ENCODE measurements around the gene SEC14L3. TPM values are rescaled to one million over a fixed set of nuclear protein-coding genes. Genes with fewer than 3 reads are reported as not detected.

The SEC14L3 gene
- not detected in 2 replicates for polyA plus RNA-seq (2012; rRNA removed)
- not detected in 2 replicates for polyA plus RNA-seq (2012; cell fraction: cytosol; rRNA removed)
- polyA plus RNA-seq (2012; cell fraction: nucleus; rRNA removed) = not detected in 2 replicates

GRCh38 chr22:30471616-30472318 lies at the start of gene SEC14L3:
TSS of gene SEC14L3 (minus strand) at chr22:30472017. CDS start at chr22:30471958, 59 bp downstream.
- no peaks in the 10 kb centered on the region for H3K4me1 ChIP-seq (ENCODE audit: control insufficient read depth in 1 of 2, insufficient read depth in 2 of 2, low read depth in 1 of 2, low read length in 1 of 2)
- ChIA-PET POLR2A (no interaction called here), CTCF (interaction anchor here (5.4 kb wide), 1 partner anchor 13 kb away, joined by 28 read pairs; no protein-coding TSS in a partner anchor)
- no peaks in the 10 kb centered on the region for H3K9me2 ChIP-seq
- H3K36me3 ChIP-seq (replicated peaks in 1 of 2; ENCODE audit: control insufficient read depth in 1 of 2, insufficient read depth in 2 of 2, low read length in 1 of 2) = no peaks in the 10 kb centered on the region
- H3K4me3 ChIP-seq (ENCODE audit: low read depth in 2 of 2, low read length in 1 of 2) = no peak within 1 kb of the TSS
- no peak within 1 kb of the TSS for H3K4me2 ChIP-seq
- no peaks in the 10 kb centered on the region for H3F3A ChIP-seq (replicated peaks; ENCODE audit: insufficient read depth)
- no peak within 1 kb of the TSS for H3K27ac ChIP-seq (ENCODE audit: low read depth in 2 of 2, low read length in 1 of 2)
- no peaks in the 10 kb centered on the region for H3K79me2 ChIP-seq (ENCODE audit: insufficient read depth)
- no peak within 1 kb of the TSS for H2AFZ ChIP-seq (ENCODE audit: low read depth)
- H4K20me1 ChIP-seq (ENCODE audit: insufficient read depth) = no peaks in the 10 kb centered on the region
- TF ChIP-seq FOXJ3 (CRISPR knock-in tag; IDR thresholded peaks at IDR 0.05) = no peak
- no peak for TF ChIP-seq EP300 (IDR thresholded peaks at IDR 0.05; ENCODE audit: borderline replicate concordance in 1 of 2, low read depth in 1 of 2, low read length in 1 of 2)
- TF ChIP-seq USF1 (IDR thresholded peaks at IDR 0.05; ENCODE audit: borderline replicate concordance, low read depth) = no peak
- no peak for TF ChIP-seq MXI1 (IDR thresholded peaks at IDR 0.05; ENCODE audit: low read depth, low read length)
- TF ChIP-seq GATA2 (CRISPR knock-in tag; IDR thresholded peaks at IDR 0.05) = no peak
- no peak for TF ChIP-seq TCF12 (IDR thresholded peaks at IDR 0.05)
- no peak for TF ChIP-seq CTCF (IDR thresholded peaks at IDR 0.05)
- no peak for TF ChIP-seq REST (IDR thresholded peaks at IDR 0.05; ENCODE audit: low read depth, low read length)
- no peak for TF ChIP-seq TAF1 (IDR thresholded peaks at IDR 0.05; ENCODE audit: borderline replicate concordance, low read depth, low read length)
- TF ChIP-seq FOXM1 (IDR thresholded peaks at IDR 0.05; ENCODE audit: low read depth) = no peak
- TF ChIP-seq RCOR1 (IDR thresholded peaks at IDR 0.05; ENCODE audit: low read length) = no peak
- TF ChIP-seq USF2 (IDR thresholded peaks at IDR 0.05; ENCODE audit: borderline replicate concordance, low read depth, low read length) = no peak
- TF ChIP-seq PBX3 (IDR thresholded peaks at IDR 0.05) = no peak
- TF ChIP-seq CHD2 (IDR thresholded peaks at IDR 0.05; ENCODE audit: low read length, partially characterized antibody) = no peak
- no peak for TF ChIP-seq SIN3A (IDR thresholded peaks at IDR 0.05; ENCODE audit: borderline replicate concordance, low read depth, low read length)
- TF ChIP-seq ZBTB33 (IDR thresholded peaks at IDR 0.05; ENCODE audit: borderline replicate concordance, low read depth) = no peak
- no peak for TF ChIP-seq FOSL2 (IDR thresholded peaks at IDR 0.05; ENCODE audit: borderline replicate concordance, low read depth)
- no peak for TF ChIP-seq SMC3 (IDR thresholded peaks at IDR 0.05; ENCODE audit: low read depth, low read length)
- TF ChIP-seq TEAD4 (IDR thresholded peaks at IDR 0.05; ENCODE audit: borderline replicate concordance, insufficient read depth) = no peak
- DNase-seq = no peak
- WGBS (ENCODE audit: low lambda C conversion rate) = 50% methylated on average over 7 of the region's 13 CpGs
- no peak within 1 kb of the TSS for H3K9ac ChIP-seq
- H3K27me3 ChIP-seq (ENCODE audit: insufficient read depth) = peaks cover 33% of the 10 kb centered on the region; the same call in 1 of the 2 replicates
- no peaks in the 10 kb centered on the region for H3K9me3 ChIP-seq

Measured in SK-N-SH (cell line).